ENCODE measurements around the gene CEP350. TPM values are rescaled to one million over a fixed set of nuclear protein-coding genes. Genes with fewer than 3 reads are reported as not detected.

Gene CEP350
- polyA plus RNA-seq, 1 of the 3 experiments (the other 2 are of a cell fraction), result 2.9 TPM

DNA sequence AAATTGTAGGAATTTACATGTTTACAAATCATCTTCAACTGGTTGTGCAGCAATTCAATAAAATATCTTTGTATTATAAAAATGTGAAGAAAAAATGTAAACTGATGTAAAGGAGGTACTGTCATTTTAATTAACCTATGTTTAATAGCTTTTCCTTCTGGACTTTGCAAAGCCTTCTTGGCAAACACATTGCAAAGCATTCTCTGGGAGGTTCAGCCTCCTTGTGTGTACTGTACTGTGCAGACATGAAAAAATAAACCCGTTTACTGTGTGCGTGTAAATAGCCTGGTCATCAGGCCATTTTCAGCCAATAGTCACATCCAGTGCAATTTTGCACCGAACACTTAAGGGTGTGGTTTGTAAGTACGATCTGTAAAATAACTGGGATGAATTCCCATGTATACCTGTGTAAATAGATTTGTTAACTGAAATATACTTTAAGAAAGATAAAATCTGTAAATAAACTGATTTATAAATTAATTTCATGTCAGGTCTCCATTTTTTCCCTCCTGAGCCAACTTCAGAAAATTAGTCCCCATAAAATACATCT lies 159.9 kb downstream of the CEP350 start:
- Histone ChIP-seq H3K9me3 (no peaks in the 10 kb centered on the region), H3K27me3 (ENCODE audit: insufficient read depth) (no peaks in the 10 kb centered on the region), H3K4me2 (no peak overlapping the region), H3K27ac (ENCODE audit: low read depth in 2 of 2, low read length in 1 of 2) (no peak overlapping the region), H3F3A (replicated peaks; ENCODE audit: insufficient read depth) (peaks cover 8% of the 10 kb centered on the region), H3K9ac (no peak overlapping the region), H2AFZ (ENCODE audit: low read depth) (no peak overlapping the region), H3K4me3 (ENCODE audit: low read depth in 2 of 2, low read length in 1 of 2) (no peak overlapping the region), H3K9me2 (no peaks in the 10 kb centered on the region), H3K4me1 (ENCODE audit: control insufficient read depth in 1 of 2, insufficient read depth in 2 of 2, low read depth in 1 of 2, low read length in 1 of 2) (no peaks in the 10 kb centered on the region; a peak in 1 of 4 replicates), H3K36me3 (replicated peaks in 1 of 2; ENCODE audit: control insufficient read depth in 1 of 2, insufficient read depth in 2 of 2, low read length in 1 of 2) (peaks cover 15 to 46% of the 10 kb centered on the region in 2 experiments), H3K79me2 (ENCODE audit: insufficient read depth) (no peaks in the 10 kb centered on the region), H4K20me1 (ENCODE audit: insufficient read depth) (no peaks in the 10 kb centered on the region)
- POLR2A ChIA-PET, result no interaction called here
- WGBS (ENCODE audit: low lambda C conversion rate), result 91% methylated on average over 4 of the region's 4 CpGs
- no peak for DNase-seq
- CTCF ChIA-PET, result no interaction called here
- TF ChIP-seq, protein P1, sequence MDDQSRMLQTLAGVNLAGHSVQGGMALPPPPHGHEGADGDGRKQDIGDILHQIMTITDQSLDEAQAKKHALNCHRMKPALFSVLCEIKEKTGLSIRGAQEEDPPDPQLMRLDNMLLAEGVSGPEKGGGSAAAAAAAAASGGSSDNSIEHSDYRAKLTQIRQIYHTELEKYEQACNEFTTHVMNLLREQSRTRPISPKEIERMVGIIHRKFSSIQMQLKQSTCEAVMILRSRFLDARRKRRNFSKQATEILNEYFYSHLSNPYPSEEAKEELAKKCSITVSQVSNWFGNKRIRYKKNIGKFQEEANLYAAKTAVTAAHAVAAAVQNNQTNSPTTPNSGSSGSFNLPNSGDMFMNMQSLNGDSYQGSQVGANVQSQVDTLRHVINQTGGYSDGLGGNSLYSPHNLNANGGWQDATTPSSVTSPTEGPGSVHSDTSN (IDR thresholded peaks at IDR 0.05), result no peak
- TF ChIP-seq, protein P2, sequence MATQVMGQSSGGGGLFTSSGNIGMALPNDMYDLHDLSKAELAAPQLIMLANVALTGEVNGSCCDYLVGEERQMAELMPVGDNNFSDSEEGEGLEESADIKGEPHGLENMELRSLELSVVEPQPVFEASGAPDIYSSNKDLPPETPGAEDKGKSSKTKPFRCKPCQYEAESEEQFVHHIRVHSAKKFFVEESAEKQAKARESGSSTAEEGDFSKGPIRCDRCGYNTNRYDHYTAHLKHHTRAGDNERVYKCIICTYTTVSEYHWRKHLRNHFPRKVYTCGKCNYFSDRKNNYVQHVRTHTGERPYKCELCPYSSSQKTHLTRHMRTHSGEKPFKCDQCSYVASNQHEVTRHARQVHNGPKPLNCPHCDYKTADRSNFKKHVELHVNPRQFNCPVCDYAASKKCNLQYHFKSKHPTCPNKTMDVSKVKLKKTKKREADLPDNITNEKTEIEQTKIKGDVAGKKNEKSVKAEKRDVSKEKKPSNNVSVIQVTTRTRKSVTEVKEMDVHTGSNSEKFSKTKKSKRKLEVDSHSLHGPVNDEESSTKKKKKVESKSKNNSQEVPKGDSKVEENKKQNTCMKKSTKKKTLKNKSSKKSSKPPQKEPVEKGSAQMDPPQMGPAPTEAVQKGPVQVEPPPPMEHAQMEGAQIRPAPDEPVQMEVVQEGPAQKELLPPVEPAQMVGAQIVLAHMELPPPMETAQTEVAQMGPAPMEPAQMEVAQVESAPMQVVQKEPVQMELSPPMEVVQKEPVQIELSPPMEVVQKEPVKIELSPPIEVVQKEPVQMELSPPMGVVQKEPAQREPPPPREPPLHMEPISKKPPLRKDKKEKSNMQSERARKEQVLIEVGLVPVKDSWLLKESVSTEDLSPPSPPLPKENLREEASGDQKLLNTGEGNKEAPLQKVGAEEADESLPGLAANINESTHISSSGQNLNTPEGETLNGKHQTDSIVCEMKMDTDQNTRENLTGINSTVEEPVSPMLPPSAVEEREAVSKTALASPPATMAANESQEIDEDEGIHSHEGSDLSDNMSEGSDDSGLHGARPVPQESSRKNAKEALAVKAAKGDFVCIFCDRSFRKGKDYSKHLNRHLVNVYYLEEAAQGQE (IDR thresholded peaks at IDR 0.05; ENCODE audit: low read depth, low read length), result no peak
- TF ChIP-seq RAD21 (IDR thresholded peaks at IDR 0.05; ENCODE audit: low read length), result no peak
- TF ChIP-seq JUND (IDR thresholded peaks at IDR 0.05), result no peak
- no peak for TF ChIP-seq FOXJ3 (CRISPR knock-in tag; IDR thresholded peaks at IDR 0.05)
- TF ChIP-seq, protein P3, sequence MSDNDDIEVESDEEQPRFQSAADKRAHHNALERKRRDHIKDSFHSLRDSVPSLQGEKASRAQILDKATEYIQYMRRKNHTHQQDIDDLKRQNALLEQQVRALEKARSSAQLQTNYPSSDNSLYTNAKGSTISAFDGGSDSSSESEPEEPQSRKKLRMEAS (IDR thresholded peaks at IDR 0.05; ENCODE audit: low read depth), result no peak
- TF ChIP-seq SMC3 (IDR thresholded peaks at IDR 0.05; ENCODE audit: low read depth, low read length), result no peak

DNA sequence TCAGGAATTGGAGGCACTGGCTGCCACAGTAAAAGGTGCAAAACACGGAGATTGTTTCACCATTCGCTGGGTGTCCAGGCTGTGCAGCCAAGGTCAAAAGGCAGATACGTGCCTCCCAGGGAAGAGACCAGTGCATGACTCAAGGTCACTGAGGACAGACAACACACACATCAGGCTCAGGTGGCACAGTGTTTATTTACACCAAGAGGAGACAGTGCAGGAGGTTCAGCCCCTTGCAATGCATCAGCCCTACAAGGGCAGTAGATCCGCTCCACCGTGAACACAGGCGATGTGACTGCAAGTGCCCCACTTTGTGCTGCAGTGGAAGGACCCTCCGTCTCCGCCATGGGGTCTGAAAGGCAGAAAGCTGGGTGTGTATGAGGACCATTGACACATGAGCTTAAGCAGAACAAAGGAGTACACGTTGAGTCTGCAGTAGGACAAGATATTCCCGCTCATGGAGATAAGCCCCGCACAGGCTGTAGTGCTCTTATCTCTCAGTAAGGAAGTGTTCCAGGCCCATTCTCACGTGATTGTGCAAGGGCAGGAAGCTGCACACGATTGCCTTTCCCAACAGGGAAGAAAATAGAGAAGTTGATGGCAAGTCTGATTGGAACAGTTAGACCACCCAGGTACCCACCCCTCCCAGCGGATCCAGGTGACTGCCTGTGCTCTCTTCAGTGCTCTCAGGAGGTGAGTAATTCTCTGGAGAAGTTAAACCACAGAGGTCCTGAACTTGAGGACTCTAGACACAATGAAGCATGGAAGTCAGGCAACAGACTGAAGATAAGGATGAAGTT lies 162.6 kb downstream of the CEP350 start:
- H3K36me3 ChIP-seq (replicated peaks in 1 of 2; ENCODE audit: control insufficient read depth in 1 of 2, insufficient read depth in 2 of 2, low read length in 1 of 2), result peaks cover 3 to 20% of the 10 kb centered on the region in 2 experiments
- peak overlapping the region in 1 of 2 experiments; percentile 44; a peak in 1 of 4 replicates for H3K27ac ChIP-seq (ENCODE audit: low read depth in 2 of 2, low read length in 1 of 2)
- peaks cover 8% of the 10 kb centered on the region for H3F3A ChIP-seq (replicated peaks; ENCODE audit: insufficient read depth)
- H3K4me3 ChIP-seq (ENCODE audit: low read depth in 2 of 2, low read length in 1 of 2), result no peak overlapping the region
- DNase-seq, result no peak
- ChIA-PET POLR2A (no interaction called here), CTCF (no interaction called here)
- H3K27me3 ChIP-seq (ENCODE audit: insufficient read depth), result no peaks in the 10 kb centered on the region
- H3K9me2 ChIP-seq, result no peaks in the 10 kb centered on the region
- H3K9me3 ChIP-seq, result no peaks in the 10 kb centered on the region
- H3K9ac ChIP-seq, result no peak overlapping the region
- H3K79me2 ChIP-seq (ENCODE audit: insufficient read depth), result no peaks in the 10 kb centered on the region
- H3K4me2 ChIP-seq, result no peak overlapping the region
- H3K4me1 ChIP-seq (ENCODE audit: control insufficient read depth in 1 of 2, insufficient read depth in 2 of 2, low read depth in 1 of 2, low read length in 1 of 2), result no peaks in the 10 kb centered on the region; a peak in 1 of 4 replicates
- TF ChIP-seq JUND (IDR thresholded peaks at IDR 0.05), result no peak
- TF ChIP-seq, protein P1 (IDR thresholded peaks at IDR 0.05), result no peak
- TF ChIP-seq POLR2AphosphoS5 (IDR thresholded peaks at IDR 0.05; ENCODE audit: low read depth, low read length), result no peak
- no peak for TF ChIP-seq RCOR1 (IDR thresholded peaks at IDR 0.05; ENCODE audit: low read length)
- H4K20me1 ChIP-seq (ENCODE audit: insufficient read depth), result no peaks in the 10 kb centered on the region
- WGBS (ENCODE audit: low lambda C conversion rate), result 91% methylated on average over 14 of the region's 14 CpGs
- H2AFZ ChIP-seq (ENCODE audit: low read depth), result peak overlapping the region; percentile 47; the same call in 1 of the 2 replicates

All from SK-N-SH (cell line).